ENCODE data around the gene HOMER2.

DNA sequence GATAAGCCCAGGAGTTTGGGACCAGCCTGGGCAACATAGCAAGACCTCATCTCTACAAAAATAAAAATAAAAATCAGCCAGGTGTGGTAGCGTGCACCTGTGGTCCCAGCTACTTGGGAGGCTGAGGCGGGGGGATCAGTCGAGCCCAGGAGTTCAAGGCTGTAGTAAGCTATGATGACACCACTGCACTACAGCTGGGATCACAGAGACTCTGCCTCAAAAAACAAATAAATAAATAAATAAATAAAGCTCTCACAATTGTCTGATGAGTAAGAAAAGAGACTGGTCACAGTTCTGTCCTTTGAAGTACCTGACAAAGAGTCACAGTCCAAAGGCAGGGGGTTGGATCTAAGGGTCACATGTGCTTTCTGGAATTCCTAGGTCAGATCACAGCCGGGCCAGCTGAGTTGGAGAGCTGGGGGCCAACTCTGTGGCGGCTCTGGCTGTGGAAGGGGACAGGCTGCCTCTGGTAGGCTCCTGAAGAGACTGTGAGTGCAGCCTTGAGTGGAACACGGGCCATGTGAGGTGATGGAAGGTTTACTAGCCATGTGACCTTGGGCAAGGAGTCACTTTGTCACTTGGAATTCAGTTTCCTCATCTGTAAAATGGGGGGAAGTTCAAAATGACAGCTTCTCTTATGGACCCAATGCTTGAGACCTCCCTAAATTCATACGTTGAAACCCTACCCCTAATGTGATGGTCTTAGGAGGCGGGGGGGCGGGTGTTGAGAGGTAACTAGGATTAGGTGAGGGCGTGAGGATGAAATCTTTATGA, 95.9 kb downstream of the HOMER2 start:
- no peak for TF ChIP-seq TCF4 (CRISPR knock-in tag; IDR thresholded peaks at IDR 0.05; ENCODE audit: borderline replicate concordance)
- no peak for TF ChIP-seq ZFP30 (CRISPR knock-in tag; IDR thresholded peaks at IDR 0.05)
- TF ChIP-seq SNAI2 (CRISPR knock-in tag; IDR thresholded peaks at IDR 0.05) = no peak
- no peak for TF ChIP-seq ZFP3 (CRISPR knock-in tag; IDR thresholded peaks at IDR 0.05)
- no peak for TF ChIP-seq ESRRG (CRISPR knock-in tag; IDR thresholded peaks at IDR 0.05)
- no peak for TF ChIP-seq ZNF565 (CRISPR knock-in tag; conservative IDR thresholded peaks at IDR 0.05; ENCODE audit: low read depth)
- TF ChIP-seq CSRNP3 (CRISPR knock-in tag; IDR thresholded peaks at IDR 0.05) = no peak
- no peak for TF ChIP-seq ZC3H10 (CRISPR knock-in tag; IDR thresholded peaks at IDR 0.05)
- TF ChIP-seq, protein P1, sequence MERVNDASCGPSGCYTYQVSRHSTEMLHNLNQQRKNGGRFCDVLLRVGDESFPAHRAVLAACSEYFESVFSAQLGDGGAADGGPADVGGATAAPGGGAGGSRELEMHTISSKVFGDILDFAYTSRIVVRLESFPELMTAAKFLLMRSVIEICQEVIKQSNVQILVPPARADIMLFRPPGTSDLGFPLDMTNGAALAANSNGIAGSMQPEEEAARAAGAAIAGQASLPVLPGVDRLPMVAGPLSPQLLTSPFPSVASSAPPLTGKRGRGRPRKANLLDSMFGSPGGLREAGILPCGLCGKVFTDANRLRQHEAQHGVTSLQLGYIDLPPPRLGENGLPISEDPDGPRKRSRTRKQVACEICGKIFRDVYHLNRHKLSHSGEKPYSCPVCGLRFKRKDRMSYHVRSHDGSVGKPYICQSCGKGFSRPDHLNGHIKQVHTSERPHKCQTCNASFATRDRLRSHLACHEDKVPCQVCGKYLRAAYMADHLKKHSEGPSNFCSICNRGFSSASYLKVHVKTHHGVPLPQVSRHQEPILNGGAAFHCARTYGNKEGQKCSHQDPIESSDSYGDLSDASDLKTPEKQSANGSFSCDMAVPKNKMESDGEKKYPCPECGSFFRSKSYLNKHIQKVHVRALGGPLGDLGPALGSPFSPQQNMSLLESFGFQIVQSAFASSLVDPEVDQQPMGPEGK (CRISPR knock-in tag; IDR thresholded peaks at IDR 0.05; ENCODE audit: borderline replicate concordance) = no peak
- TF ChIP-seq RARB (CRISPR knock-in tag; IDR thresholded peaks at IDR 0.05) = no peak
- no peak for TF ChIP-seq CREB5 (CRISPR knock-in tag; IDR thresholded peaks at IDR 0.05; ENCODE audit: low read depth)
- TF ChIP-seq TOX (CRISPR knock-in tag; IDR thresholded peaks at IDR 0.05; ENCODE audit: borderline replicate concordance) = no peak
- no peak for TF ChIP-seq ZNF8 (CRISPR knock-in tag; IDR thresholded peaks at IDR 0.05)
- no peak for TF ChIP-seq ISL1 (CRISPR knock-in tag; IDR thresholded peaks at IDR 0.05)

Data from SK-N-SH treated with all-trans-retinoic acid at 6 μM for 48 hours (cell line).